CD4-positive, alpha-beta T cell treated with Interleukin-4 for 1 hour (primary cell): ENCODE measurements around the gene SUCLG2.

Experiments
- DNase-seq, 2 donors: peaks; one replicate each; pipeline ENCODE4 v3.0.0-alpha.2; 2020 to 2022

The SUCLG2 gene

DNA sequence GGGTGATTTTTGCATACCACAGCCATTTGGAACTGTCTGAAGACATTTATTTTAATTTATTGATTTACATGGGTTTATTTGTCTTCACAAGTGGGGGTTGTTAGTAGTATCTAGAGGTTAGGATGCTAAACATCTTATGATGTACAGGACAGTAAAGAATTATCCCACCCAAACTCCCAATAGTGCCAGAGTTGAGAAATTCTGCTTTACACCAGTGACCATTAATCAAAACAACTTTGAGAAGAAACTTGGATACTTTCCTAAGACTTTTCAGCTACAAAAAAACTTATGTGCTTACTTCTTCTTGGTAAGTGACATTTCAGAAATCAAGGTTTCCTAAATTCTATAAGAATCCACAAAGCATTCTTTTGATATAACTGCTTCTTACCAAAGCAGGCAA lies 156.7 kb downstream of the SUCLG2 start:
- DNase-seq, result no peak

DNA sequence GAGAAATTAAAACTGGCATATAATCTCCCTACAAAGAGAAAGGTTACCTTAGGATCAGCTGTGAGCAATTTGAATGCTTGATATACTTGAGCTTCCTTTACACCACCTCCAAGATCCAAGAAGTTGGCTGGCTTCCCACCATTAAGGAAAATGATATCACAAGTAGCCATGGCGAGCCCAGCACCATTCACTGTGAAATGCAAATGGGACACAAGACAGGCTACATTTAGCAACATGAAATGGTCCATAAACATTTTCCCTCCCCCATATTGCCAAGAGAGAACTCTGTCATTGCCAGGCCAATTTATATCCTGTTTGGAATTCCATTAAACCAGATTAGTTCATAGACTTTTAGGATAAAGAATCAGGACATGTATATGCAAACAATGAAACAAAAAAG lies 158.7 kb downstream of the SUCLG2 start:
- DNase-seq, result no peak

DNA sequence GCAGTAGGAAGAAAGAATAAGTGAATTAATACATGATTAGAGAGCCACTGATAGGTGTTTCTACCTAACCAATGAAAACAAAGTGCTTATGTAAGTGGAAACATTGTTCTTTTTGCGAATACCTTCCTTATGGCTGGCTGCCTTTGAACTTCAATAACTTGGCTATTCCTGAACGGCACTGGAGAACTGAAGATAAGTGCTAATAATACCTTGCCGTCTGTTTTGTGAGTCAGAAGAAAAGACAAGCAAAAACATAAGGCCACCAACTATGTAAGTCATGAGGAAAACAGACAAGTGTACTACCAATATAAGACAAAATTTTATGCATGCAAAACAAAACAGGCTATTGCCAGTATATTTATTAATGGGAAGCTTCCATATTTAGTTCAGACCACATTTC lies 160.6 kb downstream of the SUCLG2 start:
- no peak for DNase-seq

DNA sequence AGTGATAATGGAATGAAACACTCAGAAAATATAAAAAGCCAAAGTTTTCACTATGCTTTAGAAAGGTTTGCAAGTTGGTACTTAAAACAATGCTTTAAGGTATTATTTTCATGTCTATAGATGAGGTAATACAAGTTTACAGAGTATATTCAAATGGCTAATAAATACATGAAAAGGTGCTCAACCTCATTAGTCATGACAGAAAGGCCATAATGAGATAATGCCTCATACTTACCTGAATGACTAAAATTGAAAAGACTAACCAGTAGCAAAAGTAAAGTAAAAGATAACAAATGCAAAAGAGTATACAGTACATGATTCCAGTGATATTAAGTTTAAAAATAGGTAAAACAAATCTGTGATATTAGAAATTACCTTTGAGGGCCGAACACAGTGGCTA lies 163.8 kb downstream of the SUCLG2 start:
- no peak for DNase-seq

DNA sequence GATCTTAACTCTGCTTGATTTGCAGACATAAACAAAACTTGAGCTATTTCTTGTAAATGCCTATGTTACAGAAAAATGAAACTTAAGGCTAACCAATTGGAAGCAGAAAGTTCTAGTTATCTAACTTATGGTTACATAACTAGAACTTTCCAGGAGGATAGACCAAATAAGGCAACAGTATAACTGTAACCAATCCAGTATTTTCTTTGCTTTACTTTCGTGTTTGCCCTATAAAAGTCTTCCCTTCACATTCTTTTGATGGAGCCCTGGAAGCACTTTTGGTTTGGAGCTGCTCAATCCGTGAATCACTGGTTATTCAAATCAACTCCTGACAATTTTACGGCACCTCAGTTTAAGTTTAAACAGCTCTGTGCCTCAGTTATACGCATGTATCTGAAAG lies 164.6 kb downstream of the SUCLG2 start:
- DNase-seq, result no peak

DNA sequence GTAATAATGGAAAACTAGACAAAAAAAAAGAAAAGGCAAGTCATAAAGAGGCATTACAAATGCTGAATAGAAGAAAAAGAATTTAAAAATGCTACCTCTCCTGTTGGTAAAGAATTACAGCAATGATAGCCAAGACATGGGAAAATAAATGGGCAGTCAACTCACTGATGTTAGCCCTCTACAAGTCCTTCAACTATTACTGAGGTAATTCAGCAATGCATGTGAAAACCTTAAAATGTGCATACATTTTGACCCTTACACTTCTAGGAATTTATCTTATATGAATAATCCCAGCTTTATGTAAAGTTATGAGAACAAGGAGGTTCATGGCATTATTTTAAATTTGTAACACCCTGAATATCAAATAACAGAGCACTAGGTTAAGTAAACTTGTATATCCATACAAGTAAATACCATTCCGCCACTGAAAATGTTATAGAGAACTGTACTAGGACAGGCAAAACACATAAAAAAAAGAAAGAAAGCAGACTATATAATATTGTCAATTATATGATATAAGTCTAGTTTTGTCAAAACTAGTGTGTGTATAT lies 166.8 kb downstream of the SUCLG2 start:
- no peak for DNase-seq

DNA sequence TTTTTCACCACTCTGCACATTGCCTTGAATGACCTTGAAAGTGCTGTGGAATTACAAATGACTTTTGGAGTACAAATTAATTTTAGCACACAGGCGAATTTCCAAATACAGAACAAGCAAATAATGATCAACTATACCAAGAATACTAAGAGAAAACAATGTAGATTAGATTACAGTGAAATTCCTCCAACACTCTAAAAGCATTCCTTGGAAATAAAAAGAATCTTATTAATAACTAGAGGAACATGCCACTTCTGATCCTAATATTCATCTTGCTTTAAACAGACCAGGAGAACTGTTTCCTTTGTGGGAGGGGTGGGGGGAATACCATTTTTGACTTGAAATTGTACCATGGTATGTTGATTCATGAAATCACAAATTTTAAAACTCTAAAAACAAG lies 167.5 kb downstream of the SUCLG2 start:
- no peak for DNase-seq

DNA sequence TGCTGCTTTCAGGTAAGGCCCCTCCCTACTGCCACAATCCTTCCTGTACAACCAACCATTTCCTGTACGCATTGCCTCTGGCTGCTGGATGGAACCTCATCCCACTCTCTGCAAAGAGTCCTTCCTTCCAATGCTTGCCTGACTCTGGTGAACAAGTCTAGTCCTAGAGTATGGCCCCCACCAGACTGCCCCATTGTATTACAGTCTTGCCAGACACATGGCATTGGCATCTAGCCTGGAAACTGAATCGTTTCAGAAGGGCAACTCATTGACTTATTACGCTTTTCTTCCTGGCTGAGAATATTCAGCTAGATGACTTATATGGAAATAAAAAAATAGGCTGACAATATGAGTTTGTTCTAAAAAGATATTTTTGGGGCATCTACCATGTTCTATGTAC lies 170.3 kb downstream of the SUCLG2 start:
- DNase-seq, result no peak

DNA sequence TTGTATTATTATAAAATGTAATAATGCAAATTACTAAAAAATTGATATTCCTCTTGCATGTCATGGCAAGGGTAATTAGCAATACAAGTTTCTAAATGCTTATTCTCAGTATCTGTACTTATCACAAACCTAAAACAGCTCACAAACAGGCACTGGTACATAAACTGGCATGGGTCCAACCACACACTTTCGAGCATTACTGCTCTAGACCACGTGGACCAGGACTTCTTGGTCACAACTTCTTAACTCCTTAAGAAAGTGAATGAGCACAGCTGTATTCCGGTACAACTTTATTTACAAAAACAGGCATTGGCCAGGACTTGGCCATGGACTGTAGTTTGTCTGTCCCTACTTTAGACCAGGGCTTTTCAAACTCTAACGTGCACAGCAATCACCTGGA lies 173.3 kb downstream of the SUCLG2 start:
- DNase-seq, result no peak

DNA sequence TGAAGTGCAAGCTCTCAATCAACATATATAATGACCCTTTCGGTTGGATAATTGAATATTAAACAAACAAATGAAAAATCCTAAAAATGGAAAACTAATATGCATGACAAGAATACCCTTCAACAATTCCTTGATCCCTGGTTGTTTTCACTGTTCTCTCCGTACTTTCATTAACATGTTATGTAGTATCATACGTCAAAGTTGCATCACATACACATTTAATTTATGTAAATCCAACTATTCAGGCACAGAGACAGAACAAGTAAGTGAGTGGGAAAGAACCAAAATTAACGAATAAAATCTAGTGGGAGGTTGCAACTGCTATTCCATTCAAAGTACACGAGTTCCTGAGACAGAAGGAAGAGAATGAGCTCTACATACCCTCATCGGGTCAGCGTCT lies 176.0 kb downstream of the SUCLG2 start:
- no peak for DNase-seq

DNA sequence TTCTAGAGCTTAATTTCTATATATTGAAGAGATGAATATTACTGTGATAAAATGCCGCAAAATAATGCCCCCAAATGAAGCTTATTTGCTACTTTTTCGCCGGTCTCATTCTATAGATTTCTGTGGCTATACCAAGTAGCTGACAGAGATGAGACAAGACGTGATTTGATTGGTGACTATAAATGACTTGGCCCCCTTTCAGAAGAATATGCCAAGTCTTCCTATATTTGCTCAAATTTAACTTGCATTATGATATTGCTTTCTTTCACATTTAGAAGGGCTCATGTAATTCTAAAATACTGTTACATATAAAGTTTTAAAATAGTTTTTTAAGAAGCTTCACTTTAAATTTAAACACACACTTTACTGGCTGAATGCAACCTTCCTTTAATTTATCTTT lies 180.1 kb downstream of the SUCLG2 start:
- DNase-seq, result no peak

DNA sequence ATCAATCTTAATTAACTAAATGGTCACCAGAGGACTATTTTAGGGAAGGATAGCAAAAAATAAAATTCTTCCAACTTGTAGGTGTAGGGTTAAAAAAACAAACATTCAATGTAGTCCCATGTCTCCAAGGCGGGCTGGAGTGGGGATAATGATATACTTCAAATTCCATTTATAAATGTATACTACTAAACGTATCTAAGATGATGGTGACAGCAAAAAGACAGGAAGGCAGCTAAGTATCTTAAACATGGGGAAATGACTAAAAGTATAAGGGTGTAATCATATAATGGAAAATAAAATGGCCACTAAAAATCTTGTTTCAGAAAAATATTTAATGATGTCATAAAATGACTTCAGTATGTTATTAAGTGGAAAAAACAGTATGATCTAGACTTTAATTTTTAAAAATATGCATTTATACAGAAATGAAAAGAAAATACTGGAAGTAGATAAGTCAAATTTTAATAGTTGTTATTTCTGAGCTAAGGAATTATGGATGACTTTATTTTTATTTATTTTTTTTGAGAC lies 181.7 kb downstream of the SUCLG2 start:
- DNase-seq, result no peak

DNA sequence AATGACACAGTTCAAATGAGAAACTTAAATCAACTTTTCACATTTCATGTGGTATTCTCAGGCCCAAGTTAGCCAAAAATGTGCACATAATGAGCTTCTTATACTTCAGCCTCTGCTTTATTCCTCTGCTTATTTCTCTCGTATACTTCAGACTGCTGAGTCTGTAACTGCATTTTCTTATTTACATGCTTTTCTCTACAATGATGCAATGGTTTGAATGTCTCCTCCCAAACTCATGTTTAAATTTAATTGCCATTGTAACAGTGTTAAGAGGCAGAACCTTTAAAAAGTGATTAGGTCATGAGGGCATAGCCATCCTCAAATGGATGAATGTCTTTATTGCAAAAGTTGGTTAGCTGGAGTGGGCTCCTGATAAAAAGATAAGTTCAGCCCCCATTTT lies 184.2 kb downstream of the SUCLG2 start:
- DNase-seq, result no peak

DNA sequence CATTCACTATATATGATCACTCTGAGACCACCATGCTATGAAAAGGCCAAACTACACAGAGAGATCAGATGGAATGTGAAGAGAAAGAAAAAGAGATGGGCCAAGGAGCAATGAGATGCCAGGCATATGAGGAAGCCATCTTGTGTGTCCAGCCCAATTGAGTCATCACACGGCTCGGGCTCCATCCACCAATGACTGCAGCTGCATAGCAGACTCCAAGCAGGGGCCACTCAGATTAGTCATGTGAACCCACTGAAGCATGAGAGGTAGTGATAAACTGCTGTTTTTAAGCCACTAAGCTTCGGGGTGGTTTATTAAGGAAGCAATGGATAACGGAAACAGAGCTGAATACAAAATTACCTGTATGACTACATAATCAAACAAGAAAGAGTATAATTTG lies 185.9 kb downstream of the SUCLG2 start:
- DNase-seq, result no peak

DNA sequence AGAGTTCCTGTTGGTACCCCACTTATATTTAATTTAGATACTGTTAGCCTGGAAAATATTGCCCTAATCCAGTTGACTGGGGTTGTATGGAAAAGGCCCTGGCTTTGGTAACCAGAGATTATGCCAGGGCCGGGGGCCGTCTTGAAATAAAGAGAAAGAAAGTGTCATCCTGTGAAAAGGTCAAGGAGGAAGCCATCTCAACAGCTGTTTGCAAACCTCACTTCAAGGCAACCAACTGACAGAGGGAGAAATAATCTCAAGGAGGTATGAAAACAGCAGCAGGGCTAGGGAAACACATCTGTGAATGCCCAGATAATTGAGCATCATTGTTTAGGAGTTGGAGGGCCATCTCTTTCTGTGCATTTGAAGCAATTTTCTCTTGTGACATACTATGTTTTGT lies 190.8 kb downstream of the SUCLG2 start:
- DNase-seq, result no peak

DNA sequence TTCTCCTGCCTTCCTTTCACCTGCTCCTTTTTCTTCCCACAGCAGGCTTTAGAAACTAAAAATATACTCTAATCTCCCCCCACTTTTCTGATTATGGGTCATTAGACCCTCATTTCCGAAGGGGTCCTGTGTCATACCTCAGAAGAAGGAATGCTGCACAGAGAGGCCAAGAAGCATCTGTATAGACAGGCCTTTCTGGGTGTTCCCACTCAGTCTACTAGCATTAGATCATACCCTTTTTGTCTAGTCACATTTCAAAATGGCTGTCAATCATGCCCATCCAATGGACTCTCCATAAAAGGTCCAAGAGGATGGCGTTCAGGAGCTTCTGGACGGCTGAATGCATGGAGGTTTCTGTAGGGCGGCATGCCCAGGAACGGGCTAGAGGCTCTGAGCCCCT lies 192.2 kb downstream of the SUCLG2 start:
- DNase-seq, result no peak

DNA sequence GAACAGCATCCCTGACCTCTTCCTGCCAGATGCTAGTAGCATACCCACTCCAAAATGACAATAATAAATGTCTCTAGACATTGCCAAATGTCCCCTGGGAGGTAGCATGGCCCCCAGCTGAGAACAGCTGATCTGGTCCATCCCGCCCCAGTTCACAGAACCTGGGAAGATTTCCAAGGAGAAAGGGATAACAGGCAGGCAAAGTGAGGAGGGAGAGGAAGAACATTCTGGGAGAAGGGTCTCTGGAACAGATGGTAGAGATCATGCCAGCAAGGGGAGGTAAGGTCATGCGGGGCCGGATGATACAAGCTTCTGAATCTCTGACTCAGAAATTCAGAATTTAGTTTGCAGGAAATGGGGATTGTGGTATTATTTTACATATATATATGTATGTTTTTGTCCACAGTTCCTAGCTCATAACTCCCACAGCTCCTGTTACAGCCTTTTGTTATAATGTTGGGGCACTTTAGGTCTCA lies 192.7 kb downstream of the SUCLG2 start:
- DNase-seq, result no peak

DNA sequence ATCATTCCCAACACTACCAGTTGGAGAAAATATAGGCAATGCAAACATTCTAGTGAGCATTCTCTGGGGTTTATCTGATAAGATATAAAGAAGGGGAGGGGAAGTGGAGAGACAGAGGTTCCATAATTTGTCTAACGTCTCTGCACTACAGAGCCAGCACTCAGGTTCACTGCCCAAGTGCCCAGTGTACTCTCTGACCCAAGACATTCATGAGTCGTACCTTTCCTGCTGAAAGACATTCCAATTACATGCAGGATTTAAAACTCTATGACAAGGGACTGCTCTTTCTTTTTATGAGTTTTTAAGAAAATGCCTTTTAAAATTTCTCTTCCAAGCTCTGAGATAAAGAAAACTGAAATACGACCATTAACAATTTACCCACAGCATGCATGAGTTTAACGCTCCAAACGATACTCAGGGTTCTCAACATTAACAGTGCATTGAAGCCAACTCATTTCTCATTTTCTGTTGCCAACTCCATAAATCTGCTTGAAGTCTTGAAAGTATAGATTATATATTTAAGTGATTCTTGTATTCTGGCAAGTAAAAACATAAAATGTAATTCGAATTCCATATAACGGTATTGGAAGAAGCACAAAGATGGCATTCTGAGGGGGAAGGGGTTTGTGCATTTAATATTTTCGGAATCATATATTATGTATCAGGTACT lies 193.4 kb downstream of the SUCLG2 start:
- DNase-seq, result no peak

DNA sequence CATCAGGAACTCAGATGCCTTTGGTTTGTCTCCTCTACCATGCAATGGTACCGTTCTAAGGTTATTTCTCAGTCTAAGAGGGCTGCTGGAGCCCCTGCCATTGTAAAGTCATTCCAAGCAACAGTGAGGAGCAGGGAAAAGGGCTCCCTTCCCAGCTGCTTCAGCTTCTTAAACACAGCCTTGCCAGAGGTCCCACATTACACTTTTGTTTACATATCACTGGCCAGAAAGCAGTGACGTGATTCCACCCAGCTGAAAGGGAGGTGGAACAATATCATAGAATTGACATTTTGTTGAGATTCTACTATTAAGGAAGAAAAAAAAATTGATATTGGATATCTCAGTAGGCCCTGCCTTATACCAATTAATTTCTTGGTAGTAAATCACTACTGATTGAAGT lies 194.6 kb downstream of the SUCLG2 start:
- DNase-seq, result no peak

DNA sequence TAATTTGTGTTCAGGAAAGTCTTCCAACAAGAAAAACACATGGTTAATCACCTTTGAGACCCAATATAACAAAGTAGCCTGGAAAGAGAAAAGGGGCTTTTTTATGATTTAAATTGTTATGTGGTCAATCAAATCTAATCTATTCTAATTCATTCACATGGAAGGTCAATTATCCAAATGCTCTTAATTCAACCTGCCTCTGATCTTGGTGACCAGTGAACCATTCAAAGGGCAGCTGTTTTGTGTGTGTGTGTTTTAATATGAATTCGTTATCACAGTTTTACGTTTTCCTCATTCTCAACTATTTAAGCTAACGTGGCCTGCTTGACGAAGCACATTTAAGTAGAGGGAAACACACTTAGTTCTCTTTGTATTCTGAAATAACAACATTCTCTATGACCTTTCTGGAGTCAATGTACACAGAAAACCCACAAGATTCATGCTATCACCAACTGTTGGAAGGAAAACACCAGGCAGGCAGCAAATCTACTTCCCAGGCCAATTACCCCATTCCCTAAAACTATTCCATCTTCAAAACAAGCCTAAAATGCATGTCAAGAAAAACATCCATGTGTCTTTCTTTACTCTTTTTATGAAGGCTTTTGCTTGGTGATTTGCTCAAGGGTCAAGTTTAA lies 195.4 kb downstream of the SUCLG2 start:
- no peak for DNase-seq

DNA sequence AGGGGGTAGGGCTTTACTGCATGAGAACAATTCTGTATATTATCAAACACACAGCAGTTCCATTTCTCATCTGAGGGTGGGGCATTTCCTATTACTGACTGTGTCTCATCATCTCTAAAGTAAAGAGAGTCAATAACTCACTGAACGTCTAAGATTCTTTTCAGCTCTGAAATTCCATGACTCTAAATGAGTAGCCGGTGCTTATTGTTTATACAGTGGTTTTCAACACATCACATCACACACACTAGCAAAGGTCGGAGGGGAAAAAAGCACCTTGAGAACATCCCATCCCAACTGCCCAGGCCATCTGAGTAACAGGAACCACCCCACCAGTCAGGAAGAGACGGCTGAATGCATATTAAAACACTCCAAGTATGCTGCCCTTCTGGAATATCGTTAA lies 196.0 kb downstream of the SUCLG2 start:
- DNase-seq, result no peak

DNA sequence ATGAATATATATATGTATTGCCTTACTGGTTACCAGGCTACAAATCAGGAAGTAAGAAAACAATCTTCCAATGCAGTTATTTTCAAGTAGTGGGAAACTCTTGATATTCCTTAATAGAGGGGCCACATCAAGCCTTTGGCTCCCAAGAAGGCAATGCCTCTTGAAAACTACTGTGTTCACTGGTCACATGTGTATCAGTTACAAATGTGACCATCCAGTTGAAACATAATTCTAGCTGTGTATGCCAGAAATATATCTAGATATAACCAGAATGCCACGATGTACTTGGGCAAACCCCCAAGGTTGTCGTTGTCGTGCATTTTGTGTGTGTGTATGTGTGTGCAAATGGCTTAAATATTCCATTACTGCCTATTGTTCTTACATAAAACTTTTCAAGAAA lies 200.8 kb downstream of the SUCLG2 start:
- no peak for DNase-seq

DNA sequence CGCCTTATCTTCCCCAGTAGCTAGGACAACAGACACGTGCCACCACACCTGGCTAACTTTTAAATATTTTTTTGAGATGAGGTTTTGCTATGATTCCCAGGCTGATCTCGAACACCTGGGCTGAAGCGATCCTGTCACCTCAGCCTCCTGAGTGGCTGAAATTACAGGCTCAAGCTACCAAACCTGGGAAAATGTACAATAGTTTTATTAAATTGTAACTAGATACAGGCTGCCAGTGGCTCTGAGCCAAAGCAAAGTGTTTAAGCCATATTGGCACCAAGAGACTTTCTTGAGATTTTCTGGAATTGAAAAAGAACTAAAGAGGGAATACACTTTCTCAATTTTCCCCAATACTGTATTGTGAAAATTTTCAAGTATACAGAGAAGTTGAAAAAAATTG lies 204.3 kb downstream of the SUCLG2 start:
- DNase-seq, result no peak

DNA sequence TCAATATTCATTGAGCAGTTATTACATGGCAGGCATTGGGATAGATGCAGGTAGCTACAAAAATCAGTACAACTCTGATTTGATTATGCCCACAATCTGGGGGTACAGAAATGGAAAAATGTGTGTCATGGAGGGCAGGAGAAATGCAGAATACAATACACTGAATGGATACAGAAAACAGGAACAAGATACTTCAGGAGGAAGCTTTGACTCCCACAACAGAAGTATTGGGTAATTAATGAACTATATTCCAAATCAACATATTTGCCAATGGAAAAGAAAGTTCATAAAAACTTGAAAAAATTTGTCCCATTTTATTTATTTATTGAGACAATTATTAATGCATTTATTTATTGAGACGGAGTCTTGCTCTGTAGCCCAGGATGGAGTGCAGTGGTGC lies 207.0 kb downstream of the SUCLG2 start:
- no peak for DNase-seq

DNA sequence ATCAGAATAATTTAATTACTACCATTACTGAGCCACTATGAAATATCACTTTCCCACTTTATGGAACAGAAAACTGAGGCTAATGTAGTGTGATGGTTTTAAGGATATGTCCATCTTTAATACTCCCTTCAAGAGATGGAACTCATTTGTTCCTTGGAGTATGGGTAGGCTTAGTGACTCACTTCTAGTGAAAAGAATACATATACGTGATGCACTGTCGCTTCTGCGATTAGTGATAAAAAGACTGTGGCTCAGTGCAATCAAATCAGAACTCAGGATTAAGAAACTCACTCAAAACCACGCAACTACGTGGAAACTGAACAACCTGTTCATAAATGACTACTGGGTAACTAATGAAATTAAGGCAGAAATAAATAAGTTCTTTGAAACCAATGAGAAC lies 216.6 kb downstream of the SUCLG2 start:
- DNase-seq, result no peak
